GM12874 (cell line): ENCODE measurements around the gene MYO1C.

Experiments
- CTCF ChIP-seq: IDR thresholded peaks from 2 replicates; pipeline ENCODE4 v1.5.1; 2011; ENCODE audit warnings: low read depth, mild to moderate bottlenecking, control low read depth, low read length, moderate library complexity; ENCODE audit not compliant: insufficient read depth

The MYO1C gene

GRCh38 chr17:1529863-1530262, 37.4 kb upstream of the MYO1C start:
- TF ChIP-seq CTCF = no peak

- TF ChIP-seq CTCF = no peak
Observed at GRCh38 chr17:1522626-1523025, 30.1 kb upstream of the MYO1C start.

DNA sequence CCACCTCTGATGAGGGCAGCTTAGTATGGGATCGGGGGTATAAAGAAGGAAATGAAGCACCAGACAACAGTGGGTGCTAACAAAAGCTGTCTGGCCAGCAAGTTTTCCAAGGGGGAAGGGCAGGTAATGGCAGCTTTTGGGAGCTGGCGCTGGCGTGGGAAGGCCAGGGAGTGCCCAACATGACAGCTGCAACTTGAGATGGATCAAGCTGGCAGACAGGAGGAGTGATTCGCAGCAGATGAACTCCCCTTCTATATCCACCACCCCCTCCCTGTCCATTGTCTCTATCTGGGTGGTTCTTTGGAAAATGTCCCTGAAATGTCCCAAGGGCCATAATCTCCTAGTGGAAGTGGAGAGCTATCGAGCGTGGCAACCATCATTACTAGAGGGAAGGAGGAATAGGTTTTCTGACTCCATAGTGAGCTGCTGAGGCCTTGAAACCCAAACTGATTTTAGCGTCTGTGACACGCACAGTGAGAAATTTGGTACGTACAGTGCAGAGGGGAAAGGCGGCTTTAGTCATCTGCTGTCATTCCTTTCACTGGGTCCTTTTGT, 28.7 kb upstream of the MYO1C start:
- TF ChIP-seq CTCF = no peak

DNA sequence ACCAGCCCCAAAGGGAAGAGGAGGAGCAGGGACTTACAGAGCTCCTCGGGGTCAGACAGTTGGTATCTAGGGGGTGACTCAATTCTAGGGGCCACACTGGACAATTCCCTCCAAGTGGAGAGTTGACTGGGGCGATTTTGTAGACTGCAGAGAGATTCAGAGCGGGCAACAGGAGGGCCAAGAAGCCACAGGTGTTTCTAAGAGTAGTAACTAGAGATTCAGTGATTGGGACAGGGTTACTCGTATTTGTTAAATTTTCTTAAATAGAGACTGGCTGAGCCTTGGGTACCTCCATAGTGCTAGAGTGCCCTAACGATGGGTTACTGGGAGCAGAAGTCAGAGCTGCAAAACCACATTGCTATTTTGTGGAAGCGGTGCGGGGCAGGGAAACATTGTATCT, 27.2 kb upstream of the MYO1C start:
- TF ChIP-seq CTCF = no peak

DNA sequence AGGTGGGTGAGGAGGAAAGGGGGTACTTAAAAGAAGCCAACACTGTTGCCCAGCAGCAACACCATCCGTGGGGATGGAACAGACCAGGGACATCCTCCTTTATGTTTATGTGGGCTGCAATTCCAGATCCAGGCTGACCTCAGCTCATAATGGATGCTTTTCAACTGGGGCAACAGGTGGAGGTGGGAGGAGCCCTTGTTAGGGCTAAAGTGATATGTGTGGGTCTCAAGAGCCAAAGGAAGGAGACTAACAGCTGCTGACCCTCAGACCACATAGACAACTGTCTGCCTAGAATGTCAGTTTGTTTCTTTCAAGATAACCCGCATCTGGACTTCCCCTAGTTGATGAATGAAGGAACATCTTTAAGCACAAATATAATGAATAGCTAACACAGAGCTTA, 25.9 kb upstream of the MYO1C start:
- no peak for TF ChIP-seq CTCF

DNA sequence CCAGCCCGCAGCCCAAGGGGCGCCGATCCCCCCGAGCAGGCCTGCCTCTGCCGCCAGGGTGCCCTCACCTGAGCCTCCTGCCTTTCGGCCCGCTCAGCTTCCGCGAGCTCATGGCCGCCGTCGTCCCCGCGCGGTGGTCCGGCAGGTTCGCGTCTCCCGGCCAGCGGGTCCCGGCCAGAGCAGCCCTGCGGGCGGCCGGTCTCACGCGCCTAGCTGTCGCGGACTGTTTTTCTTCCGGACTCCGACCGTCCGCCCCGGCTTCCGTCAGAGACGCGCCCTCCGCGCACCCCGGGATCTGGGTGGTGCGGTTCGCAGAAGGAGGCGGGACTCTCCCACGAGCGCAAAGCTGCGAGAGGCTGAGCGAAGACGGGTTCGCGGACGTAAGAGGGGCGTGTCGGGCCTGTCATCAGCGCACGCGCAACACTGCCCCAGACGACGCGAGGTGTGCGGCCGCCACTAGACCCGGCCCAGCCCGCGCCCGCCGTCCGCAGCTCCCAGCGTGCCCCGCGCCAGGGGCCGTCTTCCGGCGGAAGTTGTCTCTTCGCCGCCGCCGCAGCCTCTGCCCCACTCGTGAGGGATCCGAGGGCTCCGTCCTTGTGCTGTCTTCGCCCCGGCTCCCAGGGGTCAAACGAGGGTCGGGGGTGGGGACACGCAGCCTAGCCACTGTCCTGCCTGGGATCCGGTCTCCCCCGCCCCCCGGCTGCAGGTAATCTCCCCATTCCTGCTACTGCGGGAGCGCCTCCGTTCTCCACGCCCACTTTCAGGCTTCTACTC, 24.1 kb upstream of the MYO1C start, which contains the start of gene INPP5K:
TSS of gene INPP5K (minus strand) at position 225 of the 774 bp plus-strand sequence. CDS start at position 112, 113 bp downstream.
- TF ChIP-seq CTCF = peak; percentile 22; the same call in 1 of the 2 replicates

DNA sequence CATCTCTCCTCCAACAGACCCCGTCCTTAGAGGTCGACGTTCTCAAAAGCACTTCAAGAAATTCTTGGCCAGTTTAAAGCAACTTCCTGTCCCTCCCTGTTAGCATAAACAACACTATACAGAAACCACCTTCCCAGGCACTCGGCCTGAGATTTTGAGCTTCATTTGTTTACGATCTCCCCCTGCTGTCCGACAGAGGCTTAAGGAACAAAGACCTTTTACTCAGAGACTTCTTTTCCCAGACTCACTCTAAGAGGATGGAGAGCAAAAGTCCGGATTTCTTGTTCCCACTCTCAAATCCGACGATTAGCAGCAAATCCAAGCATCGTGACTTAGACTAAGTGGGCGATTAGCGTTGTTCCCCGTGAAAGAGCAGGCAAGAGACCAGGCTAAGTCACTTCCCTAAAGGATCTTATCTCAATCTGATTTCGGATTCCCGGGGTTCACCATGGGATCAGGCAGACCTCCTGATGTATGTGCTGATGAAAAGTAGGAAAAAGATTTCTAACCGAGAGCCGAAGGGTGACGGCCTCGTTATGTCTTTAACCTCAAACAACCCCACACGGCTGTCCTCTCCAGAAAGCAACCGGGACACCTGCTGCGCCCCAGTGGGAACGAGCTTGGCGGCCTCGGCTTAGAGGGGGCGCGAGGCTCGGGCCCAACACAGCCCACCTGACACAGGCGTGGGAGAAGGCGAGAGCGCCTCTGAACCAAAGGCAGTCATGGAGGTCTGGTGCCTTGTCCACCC, 23.3 kb upstream of the MYO1C start:
- peak; percentile 55 for TF ChIP-seq CTCF
